SU-DHL-6 (cell line): Measurements from ENCODE around the gene LIN54.

Experiments used
- H2AFZ ChIP-seq: fragments of 200-600 bp; sonication (generic); 2 replicates; pipeline ENCODE4 v1.6.1; 2014; ENCODE audit warnings: low read depth, mild to moderate bottlenecking, moderate library complexity, mixed read lengths, antibody characterized with exemption, low read length; ENCODE audit not compliant: severe bottlenecking
- H3F3A ChIP-seq: fragments of 200-600 bp; shearing (Covaris generic); 2 replicates; pipeline ENCODE4 v1.6.0; 2016; ENCODE audit warnings: antibody characterized with exemption, mild to moderate bottlenecking; ENCODE audit not compliant: insufficient read depth
- H3K27ac ChIP-seq: fragments of 200-600 bp; sonication (generic); 2 replicates; pipeline ENCODE4 v1.5.1; 2016; ENCODE audit warnings: low read depth, mild to moderate bottlenecking, low read length, moderate library complexity, mixed read lengths
- H3K27me3 ChIP-seq: fragments of 200-600 bp; sonication (generic), shearing (Covaris generic); 2 replicates; pipeline ENCODE4 v1.6.0; 2014; ENCODE audit warnings: mild to moderate bottlenecking, low read length
- H3K36me3 ChIP-seq: fragments of 200-600 bp; sonication (generic); 2 replicates; pipeline ENCODE4 v1.6.1; 2014; ENCODE audit warnings: mild to moderate bottlenecking, low read length, mixed read lengths
- H3K4me2 ChIP-seq: fragments of 300-600, 200-600 bp; shearing (Covaris generic), sonication (generic); 2 replicates; pipeline ENCODE4 v1.6.0; 2014; ENCODE audit warnings: low read length, low read depth, mild to moderate bottlenecking; ENCODE audit not compliant: poor library complexity, severe bottlenecking
- H3K4me3 ChIP-seq: fragments of 200-600 bp; sonication (generic); 2 replicates; pipeline ENCODE4 v1.5.1; 2014; ENCODE audit warnings: antibody characterized with exemption, low read length, mild to moderate bottlenecking, mixed read lengths; ENCODE audit not compliant: insufficient read depth, poor library complexity, severe bottlenecking
- H3K79me2 ChIP-seq: fragments of 200-600 bp; sonication (generic); 2 replicates; pipeline ENCODE4 v1.6.1; 2014; ENCODE audit warnings: mild to moderate bottlenecking, low read length, moderate library complexity; ENCODE audit not compliant: insufficient read depth
- H3K9ac ChIP-seq: fragments of 200-600 bp; sonication (generic); 2 replicates; pipeline ENCODE4 v1.7.0; 2014; ENCODE audit warnings: mild to moderate bottlenecking, low read length
- H3K9me2 ChIP-seq: fragments of 200-600 bp; sonication (generic); replicated peaks from 2 replicates; pipeline ENCODE4 v1.6.1; 2014; ENCODE audit warnings: low read length; ENCODE audit not compliant: insufficient read depth
- H3K9me3 ChIP-seq: fragments of 200-600 bp; sonication (generic); 2 replicates; pipeline ENCODE4 v1.6.1; 2014; ENCODE audit warnings: low read length, mixed read lengths; ENCODE audit not compliant: insufficient read depth
- H4K20me1 ChIP-seq: fragments of 200-600 bp; sonication (generic); 2 replicates; pipeline ENCODE4 v1.6.1; 2014; ENCODE audit warnings: low read depth, mild to moderate bottlenecking, antibody characterized with exemption, low read length, moderate library complexity, mixed read lengths
- EZH2phosphoT487 ChIP-seq: fragments of 200-600 bp; sonication (generic), shearing (Covaris generic); conservative IDR thresholded peaks from 2 replicates; pipeline ENCODE4 v1.6.1; 2018; ENCODE audit warnings: mild to moderate bottlenecking, antibody characterized with exemption, low read length, moderate library complexity, mixed read lengths
- TF ChIP-seq, protein P1 (sequence below): fragments of 200-600 bp; sonication (generic); IDR thresholded peaks from one replicate; pipeline ENCODE4 v1.5.1; 2017; ENCODE audit warnings: antibody characterized with exemption, mild to moderate bottlenecking, low read length, moderate library complexity; ENCODE audit not compliant: insufficient read depth, poor library complexity, severe bottlenecking

LIN54 gene

DNA sequence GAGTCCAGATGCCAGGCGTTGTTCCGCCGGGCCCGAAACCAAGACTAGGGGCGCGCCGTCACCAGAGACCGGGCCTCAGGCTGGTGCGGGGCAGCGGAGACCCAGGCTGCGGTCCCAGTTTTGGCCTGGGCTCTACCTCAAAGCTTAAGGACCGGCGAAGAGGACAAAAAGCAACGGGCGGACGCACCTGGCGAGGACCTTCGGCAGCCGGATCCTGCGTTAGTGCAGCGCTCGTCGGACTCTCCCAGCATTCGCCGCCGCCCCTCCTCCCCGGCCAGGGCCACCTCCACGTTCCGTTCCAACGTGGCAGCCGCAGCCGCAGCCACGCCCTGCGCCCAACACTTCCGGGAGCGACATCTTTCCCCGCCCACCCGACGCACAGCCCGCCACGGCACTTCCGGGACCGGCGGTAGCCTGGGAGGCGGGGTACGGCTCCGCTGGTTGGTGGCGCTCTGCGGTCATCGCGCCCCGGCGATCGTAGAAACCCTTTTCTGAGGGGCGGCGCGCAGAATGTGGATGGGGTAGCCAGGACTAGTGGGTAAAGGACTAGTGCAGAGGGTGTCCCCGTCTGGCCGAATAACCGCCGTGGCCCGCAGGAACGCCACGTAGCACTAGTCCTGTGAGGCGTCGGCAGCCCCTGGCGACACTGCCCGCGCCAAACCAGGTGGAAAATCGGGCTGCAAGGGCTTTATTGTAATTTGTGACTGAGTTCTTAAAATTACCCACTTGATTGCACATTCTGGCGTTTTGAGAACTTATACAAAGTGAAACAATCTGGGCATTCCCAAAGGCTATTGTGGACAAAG is 119.5 kb downstream of the LIN54 start, which contains the start of gene SEC31A:
Gene SEC31A (minus strand): TSS at position 253 of the 806 bp plus-strand sequence. CDS start 9,217 bp downstream, outside the sequence.
- 0 out of 2 replicates have a peak, but pooled peaks cover 3% of the 10 kb centered on the region for H3K36me3 ChIP-seq
- H3K9me3 ChIP-seq = no peaks in the 10 kb centered on the region
- H3K27me3 ChIP-seq = no peaks in the 10 kb centered on the region
- H3K9me2 ChIP-seq = no peaks in the 10 kb centered on the region
- peak within 1 kb of the TSS; percentile 88 for H3K9ac ChIP-seq
- TF ChIP-seq EZH2phosphoT487 = no peak
- TF ChIP-seq, protein P1, sequence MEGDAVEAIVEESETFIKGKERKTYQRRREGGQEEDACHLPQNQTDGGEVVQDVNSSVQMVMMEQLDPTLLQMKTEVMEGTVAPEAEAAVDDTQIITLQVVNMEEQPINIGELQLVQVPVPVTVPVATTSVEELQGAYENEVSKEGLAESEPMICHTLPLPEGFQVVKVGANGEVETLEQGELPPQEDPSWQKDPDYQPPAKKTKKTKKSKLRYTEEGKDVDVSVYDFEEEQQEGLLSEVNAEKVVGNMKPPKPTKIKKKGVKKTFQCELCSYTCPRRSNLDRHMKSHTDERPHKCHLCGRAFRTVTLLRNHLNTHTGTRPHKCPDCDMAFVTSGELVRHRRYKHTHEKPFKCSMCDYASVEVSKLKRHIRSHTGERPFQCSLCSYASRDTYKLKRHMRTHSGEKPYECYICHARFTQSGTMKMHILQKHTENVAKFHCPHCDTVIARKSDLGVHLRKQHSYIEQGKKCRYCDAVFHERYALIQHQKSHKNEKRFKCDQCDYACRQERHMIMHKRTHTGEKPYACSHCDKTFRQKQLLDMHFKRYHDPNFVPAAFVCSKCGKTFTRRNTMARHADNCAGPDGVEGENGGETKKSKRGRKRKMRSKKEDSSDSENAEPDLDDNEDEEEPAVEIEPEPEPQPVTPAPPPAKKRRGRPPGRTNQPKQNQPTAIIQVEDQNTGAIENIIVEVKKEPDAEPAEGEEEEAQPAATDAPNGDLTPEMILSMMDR = no peak
- peaks cover 41% of the 10 kb centered on the region for H3K79me2 ChIP-seq
- H3K27ac ChIP-seq = peak within 1 kb of the TSS; percentile 85
- peak within 1 kb of the TSS; percentile 75 for H3K4me3 ChIP-seq
- no peaks in the 10 kb centered on the region for H4K20me1 ChIP-seq
- peak within 1 kb of the TSS; percentile 76 for H2AFZ ChIP-seq
- H3F3A ChIP-seq = peaks cover 27% of the 10 kb centered on the region; the same call in 1 of the 2 replicates
- H3K4me2 ChIP-seq = peak within 1 kb of the TSS; percentile 82

DNA sequence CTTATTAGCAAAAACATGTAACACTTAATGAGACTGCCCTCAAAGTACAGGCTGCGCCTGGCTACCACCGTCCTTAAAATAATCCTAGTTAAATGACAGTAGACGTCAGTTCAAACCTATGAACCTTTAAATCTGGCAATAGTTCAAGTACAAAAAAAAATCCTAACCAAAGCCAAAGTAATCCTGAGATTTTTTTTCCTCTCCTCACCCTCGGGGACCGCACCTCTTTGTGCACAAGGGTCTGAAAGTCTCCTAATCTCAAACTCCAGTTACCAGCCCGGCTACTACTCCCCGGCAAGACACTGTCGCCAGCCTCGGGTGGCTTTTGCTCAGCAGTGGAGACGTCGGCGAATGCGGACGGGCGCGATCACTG is 120.1 kb downstream of the LIN54 start:
- no peaks in the 10 kb centered on the region for H3K27me3 ChIP-seq
- TF ChIP-seq EZH2phosphoT487 = no peak
- TF ChIP-seq, protein P1 = no peak
- H3K4me2 ChIP-seq = peak overlapping the region; percentile 82
- H3K27ac ChIP-seq = peak overlapping the region; percentile 85
- H3K79me2 ChIP-seq = peaks cover 47% of the 10 kb centered on the region
- peak overlapping the region; percentile 88 for H3K9ac ChIP-seq
- no peaks in the 10 kb centered on the region for H4K20me1 ChIP-seq
- H3K9me3 ChIP-seq = no peaks in the 10 kb centered on the region
- H3K9me2 ChIP-seq = no peaks in the 10 kb centered on the region
- H2AFZ ChIP-seq = peak overlapping the region; percentile 76
- H3K36me3 ChIP-seq = 0 out of 2 replicates have a peak, but pooled peaks cover 3% of the 10 kb centered on the region
- H3F3A ChIP-seq = peaks cover 27% of the 10 kb centered on the region; the same call in 1 of the 2 replicates
- peak overlapping the region; percentile 75 for H3K4me3 ChIP-seq

DNA sequence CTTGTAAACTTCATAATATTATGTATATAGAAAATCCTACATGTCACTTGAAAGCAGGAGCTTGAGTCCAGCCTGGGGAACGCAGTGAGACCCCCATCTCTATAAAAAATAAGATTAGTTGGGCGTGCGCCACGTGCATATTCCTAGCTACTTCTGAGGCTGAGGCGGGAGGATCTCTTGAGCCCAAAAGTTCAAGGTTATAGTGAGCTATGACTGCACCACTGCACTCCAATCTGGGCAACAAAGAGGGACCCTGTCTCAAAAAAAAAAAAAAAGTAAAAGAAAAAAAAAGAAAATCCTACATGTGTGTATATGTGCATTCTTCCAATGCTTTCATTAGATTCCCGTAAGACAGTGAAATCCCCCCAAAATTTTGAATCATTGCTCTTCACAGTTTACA is 121.3 kb downstream of the LIN54 start:
- Histone ChIP-seq H3K4me3 (peak overlapping the region; percentile 75), H3K36me3 (0 out of 2 replicates have a peak, but pooled peaks cover under 1% of the 10 kb centered on the region), H3K9ac (peak overlapping the region; percentile 88; the same call in 1 of the 2 replicates), H3K9me3 (no peaks in the 10 kb centered on the region), H3K9me2 (no peaks in the 10 kb centered on the region), H3K4me2 (peak overlapping the region; percentile 82), H3K27ac (no peak overlapping the region), H3K79me2 (peaks cover 58% of the 10 kb centered on the region), H3F3A (peaks cover 27% of the 10 kb centered on the region; the same call in 1 of the 2 replicates), H3K27me3 (no peaks in the 10 kb centered on the region), H4K20me1 (no peaks in the 10 kb centered on the region), H2AFZ (no peak overlapping the region)
- TF ChIP-seq, protein P1 = no peak
- TF ChIP-seq EZH2phosphoT487 = no peak
